ENCODE data around the gene CASP3. TPM values are rescaled to one million over a fixed set of nuclear protein-coding genes. Genes with fewer than 3 reads are reported as not detected.

CASP3 gene
- polyA plus RNA-seq, 1 of the 3 experiments (the other 2 are of a cell fraction), result 15.5 TPM

GRCh38 chr4:184598753-184599491 lies 50.3 kb downstream of the CASP3 start:
- Histone ChIP-seq H3K4me1 (ENCODE audit: control insufficient read depth in 1 of 2, insufficient read depth in 2 of 2, low read depth in 1 of 2, low read length in 1 of 2) (peaks cover 0 to 5% of the 10 kb centered on the region in 2 experiments; a peak in 2 of 4 replicates), H3K9me3 (no peaks in the 10 kb centered on the region), H3K79me2 (ENCODE audit: insufficient read depth) (no peaks in the 10 kb centered on the region), H3K36me3 (replicated peaks in 1 of 2; ENCODE audit: control insufficient read depth in 1 of 2, insufficient read depth in 2 of 2, low read length in 1 of 2) (no peaks in the 10 kb centered on the region), H3F3A (replicated peaks; ENCODE audit: insufficient read depth) (no peaks in the 10 kb centered on the region), H3K27ac (ENCODE audit: low read depth in 2 of 2, low read length in 1 of 2) (no peak overlapping the region), H3K9me2 (no peaks in the 10 kb centered on the region), H3K27me3 (ENCODE audit: insufficient read depth) (no peaks in the 10 kb centered on the region), H2AFZ (ENCODE audit: low read depth) (no peak overlapping the region), H3K9ac (no peak overlapping the region), H3K4me2 (peak overlapping the region; percentile 21; the same call in 1 of the 2 replicates), H4K20me1 (ENCODE audit: insufficient read depth) (no peaks in the 10 kb centered on the region), H3K4me3 (ENCODE audit: low read depth in 2 of 2, low read length in 1 of 2) (no peak overlapping the region)
- WGBS (ENCODE audit: low lambda C conversion rate), result 77% methylated on average over 8 of the region's 12 CpGs
- ChIA-PET POLR2A (no interaction called here), CTCF (interaction anchor here (1.7 kb wide), 1 partner anchor 21 kb away, joined by 5 read pairs; no protein-coding TSS in a partner anchor)
- peak; percentile 17; the same call in 1 of the 2 replicates for TF ChIP-seq RXRA (IDR thresholded peaks at IDR 0.05; ENCODE audit: borderline replicate concordance, low read depth)
- TF ChIP-seq SIN3A (IDR thresholded peaks at IDR 0.05; ENCODE audit: borderline replicate concordance, low read depth, low read length), result no peak
- DNase-seq, result no peak

- POLR2A ChIA-PET, result no interaction called here
Measured at GRCh38 chr4:184596617-184597185, 52.5 kb downstream of the CASP3 start.

GRCh38 chr4:184596044-184596616 lies 53.1 kb downstream of the CASP3 start:
- Histone ChIP-seq H2AFZ (ENCODE audit: low read depth) (no peak overlapping the region), H3K9me2 (no peaks in the 10 kb centered on the region), H3K4me3 (ENCODE audit: low read depth in 2 of 2, low read length in 1 of 2) (no peak overlapping the region), H4K20me1 (ENCODE audit: insufficient read depth) (no peaks in the 10 kb centered on the region), H3K36me3 (replicated peaks in 1 of 2; ENCODE audit: control insufficient read depth in 1 of 2, insufficient read depth in 2 of 2, low read length in 1 of 2) (no peaks in the 10 kb centered on the region), H3K9ac (no peak overlapping the region), H3F3A (replicated peaks; ENCODE audit: insufficient read depth) (no peaks in the 10 kb centered on the region), H3K4me2 (no peak overlapping the region), H3K27me3 (ENCODE audit: insufficient read depth) (no peaks in the 10 kb centered on the region), H3K4me1 (ENCODE audit: control insufficient read depth in 1 of 2, insufficient read depth in 2 of 2, low read depth in 1 of 2, low read length in 1 of 2) (peaks cover 0 to 5% of the 10 kb centered on the region in 2 experiments; a peak in 2 of 4 replicates), H3K27ac (ENCODE audit: low read depth in 2 of 2, low read length in 1 of 2) (no peak overlapping the region), H3K79me2 (ENCODE audit: insufficient read depth) (no peaks in the 10 kb centered on the region), H3K9me3 (no peaks in the 10 kb centered on the region)
- WGBS (ENCODE audit: low lambda C conversion rate), result 65% methylated on average over 8 of the region's 8 CpGs
- POLR2A ChIA-PET, result no interaction called here
- CTCF ChIA-PET, result no interaction called here
- DNase-seq, result no peak
- no peak for TF ChIP-seq TEAD4 (IDR thresholded peaks at IDR 0.05; ENCODE audit: borderline replicate concordance, insufficient read depth)
- TF ChIP-seq CTCF (IDR thresholded peaks at IDR 0.05), result no peak
- no peak for TF ChIP-seq POLR2AphosphoS5 (IDR thresholded peaks at IDR 0.05; ENCODE audit: low read depth, low read length)
- no peak for TF ChIP-seq MAX (IDR thresholded peaks at IDR 0.05; ENCODE audit: low read depth)
- TF ChIP-seq TCF12 (IDR thresholded peaks at IDR 0.05), result no peak
- no peak for TF ChIP-seq SMC3 (IDR thresholded peaks at IDR 0.05; ENCODE audit: low read depth, low read length)
- TF ChIP-seq IRF3 (IDR thresholded peaks at IDR 0.05; ENCODE audit: low read depth, low read length), result no peak
- TF ChIP-seq NFIC (IDR thresholded peaks at IDR 0.05; ENCODE audit: borderline replicate concordance), result no peak

More at GRCh38 chr4:184596617-184597185, 52.5 kb downstream of the CASP3 start:
- Histone ChIP-seq H3F3A (replicated peaks; ENCODE audit: insufficient read depth) (no peaks in the 10 kb centered on the region), H3K27me3 (ENCODE audit: insufficient read depth) (no peaks in the 10 kb centered on the region), H3K4me3 (ENCODE audit: low read depth in 2 of 2, low read length in 1 of 2) (no peak overlapping the region), H3K9ac (no peak overlapping the region), H3K4me1 (ENCODE audit: control insufficient read depth in 1 of 2, insufficient read depth in 2 of 2, low read depth in 1 of 2, low read length in 1 of 2) (peaks cover 0 to 5% of the 10 kb centered on the region in 2 experiments; a peak in 2 of 4 replicates), H2AFZ (ENCODE audit: low read depth) (no peak overlapping the region), H4K20me1 (ENCODE audit: insufficient read depth) (no peaks in the 10 kb centered on the region), H3K36me3 (replicated peaks in 1 of 2; ENCODE audit: control insufficient read depth in 1 of 2, insufficient read depth in 2 of 2, low read length in 1 of 2) (no peaks in the 10 kb centered on the region), H3K9me3 (no peaks in the 10 kb centered on the region), H3K27ac (ENCODE audit: low read depth in 2 of 2, low read length in 1 of 2) (no peak overlapping the region), H3K4me2 (no peak overlapping the region), H3K9me2 (no peaks in the 10 kb centered on the region), H3K79me2 (ENCODE audit: insufficient read depth) (no peaks in the 10 kb centered on the region)
- no peak for DNase-seq
- 24% methylated on average over 5 of the region's 5 CpGs for WGBS (ENCODE audit: low lambda C conversion rate)
- CTCF ChIA-PET, result no interaction called here
- TF ChIP-seq EP300 (IDR thresholded peaks at IDR 0.05; ENCODE audit: borderline replicate concordance in 1 of 2, low read depth in 1 of 2, low read length in 1 of 2), result no peak
- no peak for TF ChIP-seq GATA2 (CRISPR knock-in tag; IDR thresholded peaks at IDR 0.05)
- no peak for TF ChIP-seq GABPA (IDR thresholded peaks at IDR 0.05; ENCODE audit: low read depth)
- no peak for TF ChIP-seq TEAD4 (IDR thresholded peaks at IDR 0.05; ENCODE audit: borderline replicate concordance, insufficient read depth)
- TF ChIP-seq FOXJ3 (CRISPR knock-in tag; IDR thresholded peaks at IDR 0.05), result no peak
- TF ChIP-seq USF2 (IDR thresholded peaks at IDR 0.05; ENCODE audit: borderline replicate concordance, low read depth, low read length), result no peak
- no peak for TF ChIP-seq TAF1 (IDR thresholded peaks at IDR 0.05; ENCODE audit: borderline replicate concordance, low read depth, low read length)
- no peak for TF ChIP-seq CHD2 (IDR thresholded peaks at IDR 0.05; ENCODE audit: low read length, partially characterized antibody)
